Vagina (tissue), 2 donors: ENCODE data around the gene BCAS3.

Experiments used
- CTCF ChIP-seq, 3 experiments: fragments of 450-650 bp in 2 of 3; fragments of 200-600 bp in 1 of 3; sonication (generic) in 1 of 3; IDR thresholded peaks; one replicate each; pipeline ENCODE4 v1.5.1; 2017 to 2019; ENCODE audit warnings: antibody characterized with exemption in 3 of 3, mild to moderate bottlenecking in 2 of 3, moderate library complexity in 2 of 3
- POLR2A ChIP-seq, 2 donors: fragments of 450-650 bp; IDR thresholded peaks; one replicate each; pipeline ENCODE4 v1.6.1; 2017; ENCODE audit warnings: antibody characterized with exemption in 2 of 2, mild to moderate bottlenecking in 2 of 2, moderate library complexity in 2 of 2
- POLR2AphosphoS5 ChIP-seq, 2 donors: sonication (generic); formaldehyde crosslinking; IDR thresholded peaks; one replicate each; pipeline ENCODE4 v1.9.0; 2017; ENCODE audit warnings: antibody characterized with exemption in 2 of 2, mild to moderate bottlenecking in 2 of 2, low read depth in 1 of 2; ENCODE audit not compliant: insufficient read depth in 1 of 2

GRCh38 chr17:61201211-61201610 lies 523.6 kb downstream of the BCAS3 start:
- TF ChIP-seq POLR2AphosphoS5 (IDR thresholded peaks at IDR 0.05; ENCODE audit: insufficient read depth in 1 of 2, low read depth in 1 of 2) (no peak), CTCF (IDR thresholded peaks at IDR 0.05) (no peak), POLR2A (IDR thresholded peaks at IDR 0.05) (no peak)
